Measurements from ENCODE around the gene TRAF7. TPM values are rescaled to one million over a fixed set of nuclear protein-coding genes. Genes with fewer than 3 reads are reported as not detected.
"Not testable (repeated sequence)": the region's sequence is repeated elsewhere in the genome, so short reads cannot be mapped to it uniquely, and the experiment has no call there.

TRAF7 gene
- total and polyA plus RNA-seq, 9 donors, result 13.3 to 68.0 (median 45.5) TPM

GRCh38 chr16:2121853-2122252, 33.7 kb upstream of the TRAF7 start:
- WGBS, 3 donors, result 49 to 60% (median 59%) methylated on average over 14 to 19 of the region's 19 CpGs
- intact Hi-C loops (cut with DNase I), result no loop called here
- TF ChIP-seq POLR2A (IDR thresholded peaks at IDR 0.05), result no peak
- no peak for TF ChIP-seq CTCF (IDR thresholded peaks at IDR 0.05)
- TF ChIP-seq EP300 (IDR thresholded peaks at IDR 0.05), result no peak
- Histone ChIP-seq H3K27me3 (no peaks in the 10 kb centered on the region), H3K9me3 (no peaks in the 10 kb centered on the region), H3K36me3 (no peaks in the 10 kb centered on the region), H3K4me3 (peak overlapping the region; percentile 22), H3K4me1 (ENCODE audit: insufficient read depth) (peaks cover 21% of the 10 kb centered on the region), H3K27ac (peak overlapping the region; percentile 52 to 96)
- DNase-seq, result peak in 1 of 5 donors; percentile 37

- H3K9me3 ChIP-seq, result no peaks in the 10 kb centered on the region
- peak in 1 of 5 donors; percentile 36 for DNase-seq
- no peak overlapping the region for H3K4me3 ChIP-seq
- peaks cover 26% of the 10 kb centered on the region for H3K4me1 ChIP-seq (ENCODE audit: insufficient read depth)
- intact Hi-C loops (cut with DNase I), result no loop called here
- no peaks in the 10 kb centered on the region for H3K36me3 ChIP-seq
- peak overlapping the region; percentile 38 to 96 for H3K27ac ChIP-seq
- WGBS, 3 donors, result 78 to 93% (median 84%) methylated on average over 14 to 17 of the region's 17 CpGs
- H3K27me3 ChIP-seq, result no peaks in the 10 kb centered on the region
- TF ChIP-seq EP300 (IDR thresholded peaks at IDR 0.05) (no peak), POLR2A (IDR thresholded peaks at IDR 0.05) (no peak), CTCF (IDR thresholded peaks at IDR 0.05) (no peak)
These were observed 33.2 kb upstream of the TRAF7 start for GRCh38 chr16:2122429-2122828.

- DNase-seq; H3K27me3 ChIP-seq; H3K4me3 ChIP-seq; H3K9me3 ChIP-seq; intact Hi-C loops (cut with DNase I); H3K36me3 ChIP-seq: not testable (repeated sequence)
- WGBS, 3 donors, result 58 to 65% (median 62%) methylated on average over 15 to 24 of the region's 26 CpGs
- Histone ChIP-seq H3K4me1 (ENCODE audit: insufficient read depth) (peaks cover 26% of the 10 kb centered on the region), H3K27ac (peak overlapping the region; percentile 38 to 96)
These were observed 32.5 kb upstream of the TRAF7 start for GRCh38 chr16:2122934-2123683.

- H3K27ac ChIP-seq, result peak overlapping the region; percentile 71 to 96
- intact Hi-C loops (cut with DNase I); H3K9me3 ChIP-seq; H3K36me3 ChIP-seq; H3K27me3 ChIP-seq: not testable (repeated sequence)
- H3K4me3 ChIP-seq, result peak overlapping the region; percentile 33
- peaks cover 26% of the 10 kb centered on the region for H3K4me1 ChIP-seq (ENCODE audit: insufficient read depth)
- 42 to 60% (median 47%) methylated on average over 19 to 26 of the region's 27 CpGs for WGBS, 3 donors
- peak in 3 of 5 donors; percentile 38 to 53 (median 50) for DNase-seq
These were observed 31.7 kb upstream of the TRAF7 start for GRCh38 chr16:2123706-2124376.

GRCh38 chr16:2124377-2124693, 31.2 kb upstream of the TRAF7 start:
- H3K27ac ChIP-seq, result peak overlapping the region; percentile 71 to 96
- H3K4me3 ChIP-seq, result peak overlapping the region; percentile 33
- peaks cover 26% of the 10 kb centered on the region for H3K4me1 ChIP-seq (ENCODE audit: insufficient read depth)
- intact Hi-C loops (cut with DNase I); H3K36me3 ChIP-seq; H3K27me3 ChIP-seq; H3K9me3 ChIP-seq: not testable (repeated sequence)
- peak in 1 of 5 donors; percentile 63 for DNase-seq
- WGBS, 3 donors, result 5 to 14% (median 7%) methylated on average over 9 to 11 of the region's 11 CpGs

Data from ovary (tissue), 9 donors.